ENCODE data around the gene CUL9.

DNA sequence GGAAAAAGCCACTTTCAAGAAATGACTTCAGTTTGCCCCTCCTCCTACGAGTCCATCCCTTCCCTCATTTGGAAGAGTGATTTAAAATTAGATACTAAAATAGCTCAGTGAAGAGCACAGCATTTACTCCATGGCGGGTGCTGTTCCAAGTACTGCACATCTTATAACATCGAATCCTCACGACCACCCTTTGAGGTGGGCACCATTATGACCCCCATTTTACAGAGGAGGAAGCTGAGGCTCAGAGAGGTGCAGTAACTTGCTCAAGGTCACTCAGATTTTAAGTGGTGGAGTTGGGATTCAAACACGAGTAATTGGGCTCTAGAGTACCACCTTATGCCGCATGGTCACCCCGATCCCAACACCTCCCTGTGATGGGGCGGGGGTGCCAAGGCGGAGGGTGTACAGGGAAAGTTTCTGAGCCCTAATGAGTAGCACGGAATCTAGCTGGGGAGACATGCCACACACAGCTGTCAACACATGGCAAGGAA is 86.8 kb downstream of the CUL9 start:
- TF ChIP-seq, protein P1, sequence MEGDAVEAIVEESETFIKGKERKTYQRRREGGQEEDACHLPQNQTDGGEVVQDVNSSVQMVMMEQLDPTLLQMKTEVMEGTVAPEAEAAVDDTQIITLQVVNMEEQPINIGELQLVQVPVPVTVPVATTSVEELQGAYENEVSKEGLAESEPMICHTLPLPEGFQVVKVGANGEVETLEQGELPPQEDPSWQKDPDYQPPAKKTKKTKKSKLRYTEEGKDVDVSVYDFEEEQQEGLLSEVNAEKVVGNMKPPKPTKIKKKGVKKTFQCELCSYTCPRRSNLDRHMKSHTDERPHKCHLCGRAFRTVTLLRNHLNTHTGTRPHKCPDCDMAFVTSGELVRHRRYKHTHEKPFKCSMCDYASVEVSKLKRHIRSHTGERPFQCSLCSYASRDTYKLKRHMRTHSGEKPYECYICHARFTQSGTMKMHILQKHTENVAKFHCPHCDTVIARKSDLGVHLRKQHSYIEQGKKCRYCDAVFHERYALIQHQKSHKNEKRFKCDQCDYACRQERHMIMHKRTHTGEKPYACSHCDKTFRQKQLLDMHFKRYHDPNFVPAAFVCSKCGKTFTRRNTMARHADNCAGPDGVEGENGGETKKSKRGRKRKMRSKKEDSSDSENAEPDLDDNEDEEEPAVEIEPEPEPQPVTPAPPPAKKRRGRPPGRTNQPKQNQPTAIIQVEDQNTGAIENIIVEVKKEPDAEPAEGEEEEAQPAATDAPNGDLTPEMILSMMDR (conservative IDR thresholded peaks at IDR 0.05 in 1 of 2, IDR thresholded peaks at IDR 0.05 in 1 of 2; ENCODE audit: low read depth in 1 of 2, low read length in 2 of 2), result no peak
- no peak for TF ChIP-seq EZH2 (IDR thresholded peaks at IDR 0.05; ENCODE audit: low read length, missing control alignments)

Measured in fibroblast of lung (primary cell).